HG03521 (cell line): ENCODE data around the gene PTGIS.
"Not testable (repeated sequence)": the region's sequence is repeated elsewhere in the genome, so short reads cannot be mapped to it uniquely, and the experiment has no call there.

ENCODE experiments used
- ATAC-seq: cut with Tn5 transposase; IDR thresholded peaks from one replicate; pipeline ENCODE4 v1.9.1; 2021; ENCODE audit warnings: mild to moderate bottlenecking, moderate library complexity; ENCODE audit not compliant: unreplicated experiment

PTGIS gene

GRCh38 chr20:49567421-49568277 lies at the start of gene PTGIS:
Gene PTGIS, minus strand, starts transcription at chr20:49568137. Its CDS starts 21 bp downstream, at chr20:49568116.
- ATAC-seq: no peak

DNA sequence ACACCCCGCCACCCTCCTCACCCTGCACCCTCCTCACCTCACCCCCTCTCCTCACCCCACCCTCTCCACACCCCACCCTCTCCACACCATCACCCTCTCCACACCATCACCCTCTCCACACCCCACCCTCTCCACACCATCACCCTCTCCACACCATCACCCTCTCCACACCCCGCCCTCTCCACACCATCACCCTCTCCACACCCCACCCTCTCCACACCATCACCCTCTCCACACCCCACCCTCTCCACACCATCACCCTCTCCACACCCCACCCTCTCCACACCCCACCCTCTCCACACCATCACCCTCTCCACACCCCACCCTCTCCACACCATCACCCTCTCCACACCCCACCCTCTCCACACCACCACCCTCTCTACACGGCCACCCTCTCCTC lies 49.5 kb upstream of the PTGIS start:
- not testable (repeated sequence) for ATAC-seq

DNA sequence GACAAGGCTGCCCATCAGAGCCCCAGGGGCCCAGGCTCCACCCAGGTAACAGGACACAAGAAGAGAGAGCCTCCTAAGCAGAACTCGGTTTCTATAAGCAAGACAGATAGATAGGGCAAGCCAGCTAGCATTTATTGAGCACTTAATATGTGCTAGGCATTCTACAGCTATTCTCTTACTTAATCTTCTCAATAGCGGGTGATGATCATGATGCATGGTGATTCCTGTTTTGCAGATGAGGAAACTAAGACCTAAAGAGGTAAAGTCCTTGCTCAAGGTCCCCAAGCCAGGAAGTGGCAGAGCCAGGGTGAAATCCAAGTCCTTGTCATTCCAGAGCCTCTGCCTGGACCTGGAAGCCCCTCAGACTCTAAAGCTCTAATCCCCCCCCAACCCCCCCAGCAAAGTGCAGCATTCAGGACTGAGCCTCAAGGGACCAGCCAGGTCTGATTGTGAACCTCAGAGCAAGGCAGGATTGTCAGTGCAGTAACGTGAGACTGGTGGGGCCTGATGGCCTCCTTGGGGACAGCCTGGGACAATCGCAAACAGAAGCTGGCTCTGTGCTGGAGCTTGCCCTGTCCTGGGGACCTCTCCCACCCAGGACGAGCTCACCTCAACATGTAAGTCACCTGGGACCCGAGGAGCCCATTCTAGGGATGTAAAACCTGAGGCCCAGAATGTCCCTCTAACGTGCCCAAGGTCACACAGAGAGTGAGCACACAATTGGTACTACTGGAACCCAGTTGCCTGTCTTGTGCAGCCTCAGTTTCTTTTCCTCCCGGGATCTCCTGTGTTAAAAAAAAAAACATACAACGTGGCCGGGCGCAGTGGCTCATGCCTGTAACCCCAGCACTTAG lies 48.4 kb upstream of the PTGIS start:
- no peak for ATAC-seq

- ATAC-seq: no peak
Observed at GRCh38 chr20:49615401-49616153, 47.6 kb upstream of the PTGIS start.

- ATAC-seq: not testable (repeated sequence)
Observed at GRCh38 chr20:49615051-49615400, 47.1 kb upstream of the PTGIS start.

- ATAC-seq: no peak
Observed at GRCh38 chr20:49614338-49615050, 46.6 kb upstream of the PTGIS start.

- no peak for ATAC-seq
Observed at GRCh38 chr20:49612127-49612738, 44.3 kb upstream of the PTGIS start.

GRCh38 chr20:49611539-49612126 lies 43.7 kb upstream of the PTGIS start:
- ATAC-seq: not testable (repeated sequence)

GRCh38 chr20:49610691-49611538 lies 43.0 kb upstream of the PTGIS start:
- ATAC-seq: peak; percentile 67

DNA sequence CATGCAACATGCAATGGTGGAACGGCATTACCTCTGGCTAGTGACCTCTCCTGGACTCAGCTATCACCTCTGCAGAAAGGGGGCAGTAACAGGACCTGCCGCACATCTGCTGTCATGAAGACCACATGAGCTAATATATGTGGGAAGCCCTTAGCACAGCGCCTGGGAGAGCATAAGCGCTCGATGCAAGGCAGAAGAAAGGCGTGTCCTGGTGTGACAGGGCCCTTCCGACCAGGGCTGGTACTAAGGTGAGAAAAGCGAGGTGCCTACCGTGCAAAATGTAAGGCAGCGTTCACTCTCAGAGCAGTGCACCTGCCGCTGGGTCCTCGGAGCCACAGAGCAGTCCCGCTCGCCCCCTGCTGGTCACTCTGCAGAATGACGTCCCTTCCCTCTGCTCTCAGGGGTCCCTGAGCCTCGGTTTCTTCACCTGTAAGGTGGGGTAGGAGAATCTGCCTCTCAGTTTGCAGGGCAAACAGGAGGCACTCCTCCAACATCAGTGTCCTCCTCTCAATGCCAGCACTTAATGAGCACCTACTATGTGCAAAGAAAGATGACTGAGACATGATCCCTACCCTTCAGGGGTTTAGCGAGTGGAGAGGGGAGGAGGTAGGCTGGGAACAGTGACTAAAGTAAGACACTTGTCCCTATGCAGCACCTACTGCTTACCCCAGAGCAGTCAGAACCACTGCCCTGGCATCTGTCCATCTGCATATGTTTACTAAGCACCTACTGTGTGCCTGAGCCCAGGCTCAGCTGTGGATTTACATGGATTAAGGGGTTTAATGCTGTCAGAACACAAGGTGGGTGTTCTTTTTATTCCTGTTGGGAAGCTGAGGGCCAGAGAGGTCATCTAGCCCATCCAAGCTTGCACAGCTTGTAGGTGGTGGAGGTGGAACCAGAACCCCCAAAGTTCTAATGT lies 41.1 kb upstream of the PTGIS start:
- no peak for ATAC-seq

DNA sequence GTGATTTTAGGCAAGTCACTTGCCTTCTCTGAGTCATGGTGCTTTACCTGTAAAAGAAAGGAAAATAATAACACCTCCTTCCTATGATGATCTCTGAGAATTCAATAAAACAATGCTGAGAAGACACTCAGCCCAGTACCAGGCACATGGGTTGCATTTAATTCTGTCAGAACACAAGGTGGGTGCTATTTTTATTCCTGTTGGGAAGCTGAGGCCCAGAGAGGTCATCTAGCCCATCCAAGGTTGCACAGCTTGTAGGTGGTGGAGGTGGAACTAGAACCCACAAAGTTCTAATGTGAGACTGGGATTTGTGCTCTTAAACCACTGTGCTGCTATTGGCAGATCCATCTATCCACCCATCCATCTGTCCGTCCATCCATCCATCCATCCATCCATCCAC lies 39.6 kb upstream of the PTGIS start:
- no peak for ATAC-seq

DNA sequence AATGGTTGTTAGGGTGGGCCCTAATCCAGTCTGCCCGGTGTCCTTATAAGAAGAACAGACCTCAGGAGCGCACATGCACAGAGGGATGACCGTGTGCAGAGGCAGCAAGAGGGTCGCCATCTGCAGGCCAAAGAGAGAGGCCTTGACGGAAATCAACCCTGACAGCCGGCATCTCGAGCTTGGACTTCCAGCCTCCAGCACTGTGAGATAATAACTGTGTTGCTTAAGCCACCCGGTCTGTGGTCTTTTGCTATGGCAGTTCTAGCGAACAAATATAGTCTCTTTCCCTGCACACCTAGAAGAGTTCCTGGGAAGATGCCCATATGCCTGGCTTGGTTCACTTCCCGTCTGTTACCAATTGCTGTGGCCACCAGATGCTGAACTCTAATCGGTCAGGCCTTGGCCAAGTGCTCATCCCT lies 35.3 kb upstream of the PTGIS start:
- no peak for ATAC-seq

DNA sequence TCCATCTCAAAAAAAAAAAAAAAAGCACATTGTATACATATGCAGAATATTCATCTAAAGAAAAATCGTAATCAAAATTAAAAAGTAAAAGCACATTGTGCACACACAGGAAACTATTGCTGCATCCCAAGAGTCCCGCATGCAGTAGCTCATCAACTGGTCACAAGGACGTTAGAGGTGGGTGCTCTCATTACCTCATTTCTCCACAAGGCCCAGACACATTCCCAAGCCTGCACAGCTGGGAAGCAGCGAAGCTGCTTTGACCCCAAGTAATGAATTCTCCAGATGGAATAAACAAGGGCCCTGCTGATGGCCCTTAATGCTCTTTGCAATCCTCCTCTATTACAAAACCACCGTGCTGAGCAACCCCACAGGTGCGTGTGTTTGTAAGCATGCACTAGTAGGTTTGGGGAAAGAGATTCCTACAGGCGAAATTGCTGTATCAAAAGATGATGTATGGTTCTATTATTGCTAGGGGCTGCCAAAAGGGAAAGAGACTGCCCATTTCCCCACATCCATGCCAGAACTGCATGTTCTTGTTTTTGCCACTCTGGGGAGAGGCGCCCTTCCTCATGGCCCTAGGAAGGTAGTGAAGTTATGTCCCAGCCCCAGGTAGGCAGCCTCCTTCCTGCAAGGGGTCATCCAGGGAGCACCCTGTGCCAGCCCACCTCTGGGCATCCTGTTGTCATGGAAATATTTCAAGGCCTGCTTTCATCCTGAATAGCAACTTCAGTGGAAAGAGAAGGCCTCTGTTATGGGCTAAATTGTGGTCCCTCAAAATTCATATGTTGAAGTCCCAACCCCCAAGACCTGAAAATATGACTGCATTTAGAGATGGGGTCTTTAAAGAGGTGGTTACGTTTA lies 34.6 kb upstream of the PTGIS start:
- no peak for ATAC-seq

DNA sequence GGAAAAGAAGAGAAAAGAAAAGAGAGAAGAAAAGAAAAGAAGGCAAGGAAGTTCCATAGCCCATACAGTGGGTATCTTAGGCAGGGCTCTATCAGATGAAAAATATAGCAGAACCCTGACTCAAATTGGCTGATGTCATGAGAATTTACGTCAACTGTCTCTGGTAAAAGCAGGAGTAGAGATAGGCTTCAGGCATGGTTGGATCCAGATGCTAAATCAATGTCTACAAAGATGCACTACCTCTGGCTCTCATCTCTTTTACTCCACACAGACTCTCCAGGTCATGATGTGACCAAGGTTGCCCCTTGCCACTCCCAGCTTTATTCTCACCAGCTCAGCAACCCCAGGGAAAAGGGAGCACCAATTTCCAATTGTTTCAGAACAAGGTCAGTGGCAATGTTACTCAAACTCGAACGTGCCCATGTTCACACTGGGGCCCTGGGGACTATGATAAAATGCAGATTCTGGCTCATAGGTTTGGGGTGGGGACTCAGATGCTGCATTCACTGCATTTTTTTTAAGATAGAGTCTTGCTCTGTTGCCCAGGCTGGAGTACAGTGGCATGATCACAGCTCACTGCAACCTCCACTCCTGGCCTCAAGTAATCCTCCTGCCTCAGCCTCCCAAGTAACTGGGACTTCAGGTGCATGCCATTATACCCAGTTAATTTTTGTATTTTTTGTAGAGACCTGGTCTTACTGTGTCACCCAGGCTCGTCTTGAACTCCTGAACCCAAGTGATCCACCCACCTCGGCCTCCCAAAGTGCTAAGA lies 33.4 kb upstream of the PTGIS start:
- ATAC-seq: no peak

- ATAC-seq: no peak
Observed at GRCh38 chr20:49599746-49600113, 31.8 kb upstream of the PTGIS start.

GRCh38 chr20:49597825-49598395 lies 30.0 kb upstream of the PTGIS start:
- no peak for ATAC-seq
